Stimulated activated CD8-positive, alpha-beta memory T cell treated with anti-CD3 and anti-CD28 coated beads, Interleukin-12 subunit alpha, Interleukin-12 subunit beta, amount 100 ng/mL, for 24 hours (primary cell): ENCODE measurements around the gene HNRNPL.
"Not testable (repeated sequence)": the region's sequence is repeated elsewhere in the genome, so short reads cannot be mapped to it uniquely, and the experiment has no call there.

Experiments used
- DNase-seq: peaks from one replicate; pipeline ENCODE4 v3.0.0-alpha.2; 2020; ENCODE audit errors: extremely low read depth

HNRNPL gene

DNA sequence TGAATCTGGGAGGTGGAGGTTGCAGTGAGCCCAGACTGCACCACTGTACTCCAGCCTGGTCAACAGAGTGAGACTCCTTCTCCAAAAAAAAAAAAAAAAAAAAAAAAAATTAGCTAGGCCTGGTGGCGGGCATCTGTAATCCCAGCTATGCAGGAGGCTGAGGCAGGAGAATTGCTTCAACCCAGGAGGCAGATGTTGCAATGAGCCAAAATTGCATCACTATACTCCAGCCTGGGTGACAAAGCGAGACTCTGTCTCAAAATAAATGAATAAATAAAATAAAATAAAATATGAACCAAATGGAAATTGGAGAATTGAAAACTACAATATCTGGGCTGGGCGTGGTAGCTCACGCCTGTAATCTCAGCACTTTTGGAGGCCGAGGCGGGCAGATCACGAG lies 20.6 kb downstream of the HNRNPL start:
- DNase-seq = not testable (repeated sequence)

DNA sequence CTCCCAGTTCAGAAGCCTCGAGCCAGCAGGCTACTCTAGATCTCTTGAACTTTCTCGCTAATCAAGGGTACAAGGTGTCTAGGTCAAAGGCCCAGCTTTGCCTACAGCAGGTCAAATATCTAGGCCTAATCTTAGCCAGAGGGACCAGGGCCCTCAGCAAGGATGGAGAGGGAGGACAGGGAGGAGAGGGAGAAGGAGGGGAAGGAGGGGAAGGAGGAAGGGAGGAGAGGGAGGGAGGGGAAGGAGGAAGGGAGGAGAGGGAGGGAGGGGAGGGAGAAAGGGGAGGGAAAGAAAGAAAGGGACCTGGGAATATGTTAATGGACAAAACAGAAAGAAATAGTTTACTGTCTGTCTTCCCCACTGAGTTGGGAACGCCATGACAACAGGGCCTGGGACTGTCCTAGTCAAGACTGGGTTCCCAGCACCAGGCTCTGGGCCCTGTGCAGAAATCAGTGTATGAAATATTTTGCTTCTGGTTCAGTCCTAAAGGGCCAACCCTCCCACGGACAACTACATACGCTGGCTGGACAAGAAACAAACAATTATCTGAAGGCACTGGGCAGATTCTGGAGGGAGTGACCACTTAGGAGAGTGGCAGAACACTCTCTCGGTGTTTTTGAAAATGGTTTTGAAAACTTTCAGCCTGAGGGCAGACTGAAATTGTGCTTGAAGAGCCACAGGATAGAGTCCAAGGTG lies 22.8 kb downstream of the HNRNPL start:
- DNase-seq = no peak

GRCh38 chr19:38825936-38826335 lies 23.9 kb downstream of the HNRNPL start:
- DNase-seq = not testable (repeated sequence)

GRCh38 chr19:38821230-38821825 lies 28.5 kb downstream of the HNRNPL start:
- DNase-seq = not testable (repeated sequence)

DNA sequence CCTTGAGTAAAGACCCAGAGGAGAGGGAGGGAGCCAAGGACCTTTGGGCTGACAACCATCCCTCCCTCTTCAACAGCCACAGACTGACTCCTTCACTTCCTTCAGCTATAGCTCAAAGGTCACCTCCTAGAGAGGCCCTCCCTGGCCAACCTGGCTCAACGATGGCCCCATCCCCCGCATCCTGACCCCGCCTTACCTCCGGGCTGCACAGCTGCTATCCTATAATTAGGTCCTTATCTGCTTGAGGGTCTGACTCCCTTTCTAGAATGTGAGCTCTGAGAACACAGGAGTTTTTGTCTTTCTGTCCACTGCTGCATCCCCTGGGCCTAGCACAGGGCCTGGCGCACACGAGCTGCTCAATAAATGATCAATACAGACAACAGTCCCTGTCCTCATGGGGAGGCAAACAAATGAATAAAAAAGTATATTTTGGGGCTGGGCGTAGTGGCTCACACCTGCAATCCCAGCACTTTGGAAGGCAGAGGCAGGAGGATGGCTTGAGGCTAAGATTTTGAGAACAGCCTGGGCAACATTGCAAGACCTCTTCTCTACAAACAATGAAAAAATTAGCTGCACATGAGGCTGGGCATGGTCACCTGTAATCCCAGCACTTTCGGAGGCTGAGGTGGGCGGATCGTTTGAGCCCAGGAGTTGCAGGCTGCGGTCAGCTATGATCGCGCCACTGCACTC lies 30.4 kb downstream of the HNRNPL start:
- DNase-seq = no peak

DNA sequence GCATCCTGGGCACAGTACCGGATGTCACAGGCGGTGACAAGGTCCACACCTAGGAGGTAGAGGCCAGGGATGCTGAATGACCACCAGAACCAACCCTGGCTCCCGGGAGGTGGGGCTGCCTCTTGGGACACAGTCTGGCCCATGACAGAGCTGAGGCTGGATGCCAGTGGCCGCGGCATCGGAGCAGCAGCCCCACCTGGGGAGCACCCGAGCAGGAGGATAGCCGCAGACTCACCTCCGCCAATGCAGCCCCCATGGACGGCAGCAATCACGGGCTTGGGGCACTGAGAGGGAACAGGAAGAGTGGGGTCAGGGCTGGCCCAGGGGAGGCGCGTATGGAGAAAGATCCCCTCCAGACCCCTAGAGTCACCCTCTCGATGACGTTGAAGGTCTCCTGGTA lies 32.7 kb downstream of the HNRNPL start:
- no peak for DNase-seq

DNA sequence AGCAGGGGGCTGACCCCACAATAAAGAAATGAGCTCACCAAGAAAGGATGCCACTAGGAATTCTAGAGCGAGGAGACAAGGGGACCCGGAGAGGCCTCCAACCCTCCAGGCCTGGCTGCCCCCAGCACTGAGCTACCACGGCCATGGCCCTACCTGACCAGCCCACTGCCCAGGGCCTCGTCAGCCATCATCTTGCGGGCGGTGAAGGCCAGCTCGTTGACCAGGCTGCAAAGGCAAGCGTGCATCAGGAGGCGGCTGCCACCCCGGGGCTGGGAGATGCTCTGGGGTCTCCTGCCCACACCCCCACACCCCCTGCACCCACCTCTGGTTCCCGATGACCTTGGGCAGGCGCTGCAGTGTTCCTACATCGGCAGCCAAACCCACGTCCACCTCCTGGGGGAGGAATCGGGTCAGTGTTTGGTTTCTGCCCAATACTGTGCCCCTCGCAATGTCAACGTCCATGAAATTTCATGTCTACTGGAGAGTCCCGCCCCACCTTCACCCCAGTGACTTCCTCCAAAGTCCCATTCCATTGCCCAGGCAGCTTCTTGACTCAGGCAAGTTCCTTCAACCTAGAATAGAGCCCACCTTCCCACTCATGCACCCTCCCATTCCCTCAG lies 33.5 kb downstream of the HNRNPL start:
- no peak for DNase-seq

DNA sequence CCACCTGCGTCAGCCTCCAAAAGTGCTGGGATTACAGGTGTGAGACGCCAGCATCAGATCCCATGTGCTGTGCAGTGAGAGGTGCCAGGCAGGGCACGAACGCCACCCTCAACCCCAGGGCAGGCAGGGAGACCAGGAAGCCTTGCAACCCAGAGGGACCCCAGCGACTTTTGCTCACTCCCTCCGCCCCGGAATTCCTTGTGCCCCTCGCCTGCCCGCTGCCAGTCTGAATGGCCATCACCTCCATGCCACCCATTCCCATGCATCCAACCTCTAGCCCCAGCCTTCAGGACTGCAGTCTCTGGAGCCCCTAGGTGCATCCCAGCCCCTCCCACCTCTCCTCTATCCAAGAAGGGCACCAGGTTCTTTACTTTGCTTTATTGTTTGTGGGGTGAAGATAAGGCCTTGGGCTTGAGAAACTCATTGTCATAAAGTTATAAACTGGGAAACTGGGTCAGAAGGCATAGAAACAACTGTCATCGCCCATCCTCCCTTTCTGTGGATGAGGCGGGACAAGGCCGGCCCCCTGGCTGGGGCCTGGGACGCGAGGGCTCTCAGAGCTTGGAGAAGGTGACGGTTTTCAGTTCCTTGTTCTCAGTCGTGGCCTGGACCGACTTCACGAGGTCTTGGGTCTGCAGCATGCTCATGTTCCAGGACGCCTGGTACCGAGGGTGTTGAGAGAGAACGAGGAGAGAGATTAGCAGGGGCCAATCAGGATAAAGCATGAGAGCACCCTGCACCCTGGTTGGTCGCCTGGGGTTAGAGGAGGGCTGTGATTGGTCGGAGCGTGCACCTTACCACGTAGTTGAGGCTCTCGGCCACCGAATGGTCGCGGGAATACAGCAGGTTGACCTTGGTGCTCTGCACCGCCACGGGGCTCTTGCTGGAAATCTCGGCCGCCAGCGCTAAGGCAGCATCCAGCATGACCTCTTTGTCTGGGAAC lies 34.5 kb downstream of the HNRNPL start:
- no peak for DNase-seq

DNA sequence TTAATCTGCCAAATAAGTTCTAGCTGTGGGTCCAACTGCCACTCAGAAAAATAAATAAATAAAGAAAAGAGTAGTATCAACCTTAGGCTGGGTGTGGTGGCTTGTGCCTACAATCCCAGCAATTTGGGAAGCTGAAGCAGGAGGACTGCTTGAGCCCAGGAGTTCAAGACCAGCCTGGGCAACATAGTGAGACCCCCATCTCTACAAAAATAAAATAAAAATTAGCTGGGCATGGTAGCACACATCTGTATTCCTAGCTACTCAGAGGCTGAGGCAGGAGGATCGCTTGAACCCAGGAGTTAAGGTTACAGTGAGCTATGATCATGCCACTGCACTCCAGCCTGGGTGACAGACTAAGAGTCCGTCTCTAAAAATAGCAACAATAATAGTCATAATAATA lies 35.9 kb downstream of the HNRNPL start:
- DNase-seq = not testable (repeated sequence)

DNA sequence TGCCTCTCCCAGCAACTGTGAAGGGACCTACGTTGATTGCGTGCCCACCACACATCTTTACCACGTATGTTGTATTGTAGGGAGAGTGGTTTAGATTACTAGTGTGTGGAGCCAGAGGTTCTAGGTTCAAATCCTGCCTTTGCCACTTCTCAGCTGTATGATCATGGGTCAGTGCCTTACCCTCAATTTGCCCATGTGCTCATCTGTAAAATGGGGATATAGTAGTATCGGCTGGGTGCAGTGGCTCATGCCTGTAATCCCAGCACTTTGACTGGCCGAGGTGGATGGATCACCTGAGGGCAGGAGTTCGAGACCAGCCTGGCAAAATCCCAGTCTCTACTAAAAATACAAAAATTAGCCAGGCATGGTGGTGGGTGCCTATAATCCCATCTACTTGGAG lies 36.5 kb downstream of the HNRNPL start:
- DNase-seq = no peak

DNA sequence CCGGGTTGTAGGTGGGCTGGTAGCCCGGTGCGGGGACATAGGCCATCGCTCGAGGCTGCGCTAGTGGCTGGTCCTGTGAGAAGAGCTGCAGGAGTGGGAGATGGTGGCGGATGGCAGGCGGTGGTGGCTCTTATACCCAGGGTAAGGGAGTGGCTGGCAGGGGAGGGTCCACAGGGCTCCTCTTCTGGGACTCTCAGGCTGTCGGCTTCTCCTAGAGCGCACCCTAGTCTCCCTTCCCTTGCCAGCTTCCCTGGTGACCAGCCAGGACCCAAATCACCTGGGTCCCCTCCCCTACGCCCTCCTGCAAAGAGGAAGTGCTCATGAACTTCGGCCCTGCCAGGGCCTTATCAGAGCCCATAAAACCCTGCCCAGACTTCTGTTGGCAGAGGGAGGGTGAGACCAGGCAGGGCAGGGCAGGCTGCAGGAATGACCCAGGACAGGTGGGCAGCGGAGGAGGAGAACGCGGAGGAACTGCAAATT lies 36.9 kb downstream of the HNRNPL start, which contains the start of gene LGALS4:
Gene LGALS4, minus strand, starts transcription at position 105 of the 480 bp plus-strand sequence. Its CDS starts 59 bp downstream, at position 46.
- DNase-seq = no peak

- no peak for DNase-seq
Observed at GRCh38 chr19:38812009-38812840, 37.6 kb downstream of the HNRNPL start.

GRCh38 chr19:38809592-38810252 lies 40.1 kb downstream of the HNRNPL start:
- DNase-seq = no peak

DNA sequence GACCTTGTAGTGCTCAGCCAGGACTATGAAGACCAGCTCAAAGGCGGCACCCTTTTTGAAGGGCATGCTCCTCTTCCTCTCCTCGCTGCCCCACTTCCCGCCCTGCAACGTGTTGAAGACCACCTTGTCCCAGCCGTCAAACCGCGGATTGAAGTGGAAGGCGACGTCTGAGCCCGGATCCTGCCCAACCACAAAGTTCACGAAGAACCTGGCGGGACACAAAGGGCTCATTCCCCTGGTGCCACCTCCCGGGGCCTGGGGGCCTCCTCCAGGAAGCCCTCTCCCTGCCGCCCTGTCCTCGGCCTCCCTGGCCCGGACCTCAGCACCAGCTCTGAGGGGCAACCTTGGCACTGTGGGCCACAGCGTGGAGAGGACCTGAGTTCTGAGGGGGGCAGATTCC lies 41.0 kb downstream of the HNRNPL start:
- DNase-seq = no peak

DNA sequence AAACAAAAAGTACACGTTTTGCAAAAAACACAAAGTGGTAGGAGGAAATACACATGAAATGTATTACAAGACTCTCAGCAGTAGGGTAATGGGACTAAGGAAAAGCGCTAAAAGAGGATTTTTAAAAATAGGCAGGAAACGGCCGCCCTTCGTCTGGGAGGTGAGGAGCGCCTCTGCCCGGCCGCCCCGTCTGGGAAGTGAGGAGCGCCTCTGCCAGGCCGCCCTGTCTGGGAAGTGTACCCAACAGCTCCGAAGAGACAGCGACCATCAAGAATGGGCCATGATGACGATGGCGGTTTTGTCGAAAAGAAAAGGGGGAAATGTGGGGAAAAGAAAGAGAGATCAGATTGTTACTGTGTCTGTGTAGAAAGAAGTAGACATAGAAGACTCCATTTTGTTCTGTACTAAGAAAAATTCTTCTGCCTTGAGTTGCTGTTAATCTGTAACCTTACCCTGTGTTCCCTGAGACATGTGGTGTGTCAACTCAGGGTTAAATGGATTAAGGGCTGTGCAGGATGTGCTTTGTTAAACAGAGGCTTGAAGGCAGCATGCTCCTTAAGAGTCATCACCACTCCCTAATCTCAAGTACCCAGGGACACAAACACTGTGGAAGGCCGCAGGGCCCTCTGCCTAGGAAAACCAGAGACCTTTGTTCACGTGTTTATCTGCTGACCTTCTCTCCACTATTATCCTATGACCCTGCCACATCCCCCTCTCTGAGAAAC lies 42.2 kb downstream of the HNRNPL start:
- not testable (repeated sequence) for DNase-seq

DNA sequence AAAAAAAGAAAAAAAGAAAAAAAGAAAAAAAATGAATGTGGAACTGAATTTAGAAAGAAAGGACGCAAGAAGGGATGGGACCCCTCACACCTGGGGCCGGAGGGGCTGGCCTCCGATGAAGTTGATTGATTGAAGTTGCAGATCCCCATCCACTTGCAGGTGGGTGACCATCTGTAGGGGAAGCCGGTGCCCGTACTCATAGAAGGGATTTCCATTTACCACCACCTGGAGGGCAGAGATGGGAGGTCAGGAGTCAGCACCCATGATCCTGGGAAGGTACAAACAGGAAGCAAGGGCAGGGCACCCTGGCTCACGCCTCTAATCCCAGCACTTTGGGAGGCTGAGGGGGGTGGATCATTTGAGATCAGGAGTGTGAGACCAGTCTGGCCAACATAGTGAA lies 43.4 kb downstream of the HNRNPL start:
- no peak for DNase-seq

- DNase-seq = no peak
Observed at GRCh38 chr19:38805180-38805579, 44.6 kb downstream of the HNRNPL start.

DNA sequence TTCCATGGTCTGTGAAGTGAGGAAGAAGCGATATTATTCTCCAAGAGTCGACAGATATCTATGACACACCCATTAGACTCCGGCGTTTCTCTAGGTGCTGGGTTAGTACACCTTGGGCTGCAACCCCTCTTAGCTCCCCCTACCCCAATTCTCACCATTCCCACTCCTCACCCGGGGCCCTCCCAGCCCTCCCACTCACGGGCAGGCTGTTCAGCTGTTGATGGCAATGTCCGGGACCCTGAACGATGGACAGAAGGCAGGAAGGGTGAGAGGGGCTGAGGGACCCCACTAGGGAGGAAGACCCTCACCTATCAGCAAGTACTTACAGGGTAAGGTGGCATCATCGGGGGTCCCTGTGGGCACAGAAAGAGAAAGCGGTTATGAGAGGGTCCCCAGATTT lies 46.2 kb downstream of the HNRNPL start:
- DNase-seq = no peak
